ENCODE measurements around the gene SLC17A9.

DNA sequence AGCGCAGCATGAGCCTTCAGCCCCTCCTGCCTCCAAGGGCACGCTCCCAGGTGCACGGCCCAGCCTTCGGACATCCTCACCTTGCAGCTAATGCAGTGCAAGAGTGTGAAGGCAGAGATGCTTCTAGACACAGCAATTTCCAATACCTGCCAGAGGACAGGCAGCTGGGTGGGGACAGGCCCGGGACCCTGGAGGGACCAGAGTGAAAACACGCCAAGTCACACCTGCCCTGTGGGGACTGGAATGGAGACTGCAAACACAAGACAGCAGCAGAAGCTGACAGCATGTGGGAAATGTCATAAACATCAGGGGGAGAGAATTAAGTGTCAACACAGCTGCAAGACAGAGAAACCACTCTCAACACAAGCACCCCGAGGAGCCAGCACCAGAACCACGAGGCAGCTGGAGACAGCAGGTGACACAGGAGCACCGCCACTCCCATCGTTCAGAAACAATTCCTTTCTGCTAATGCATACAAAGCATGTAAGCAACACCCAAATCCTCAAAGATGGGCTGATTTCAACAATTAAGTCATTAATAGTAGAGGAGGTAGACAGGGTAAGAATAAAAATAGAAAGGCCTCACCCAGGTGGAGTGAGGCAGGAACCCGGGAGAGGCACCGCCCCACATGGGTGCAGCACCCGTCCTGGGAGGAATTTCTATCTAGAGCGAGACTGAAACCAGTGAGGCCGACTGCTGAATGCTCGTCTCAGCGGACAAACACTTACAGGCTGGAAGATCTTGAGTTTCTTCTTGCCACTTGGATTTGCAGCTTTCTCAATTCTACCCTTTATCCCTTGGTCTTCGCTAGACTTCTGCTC lies 43.3 kb upstream of the SLC17A9 start:
- no peak for TF ChIP-seq CTCF (IDR thresholded peaks at IDR 0.05)
- TF ChIP-seq POLR2A (IDR thresholded peaks at IDR 0.05), result no peak

All from esophagus squamous epithelium (tissue), 4 donors.